OCI-LY3 (cell line): ENCODE measurements around the gene LSG1.

Experiments
- H2AFZ ChIP-seq: fragments of 200-600, 300-600 bp; shearing (Covaris generic); 2 replicates; pipeline ENCODE4 v1.6.0; 2014; ENCODE audit warnings: antibody characterized with exemption, low read depth, low read length
- H3K27ac ChIP-seq: fragments of 200-600, 300-600 bp; sonication (generic); 2 replicates; pipeline ENCODE4 v1.5.1; 2014; ENCODE audit warnings: mild to moderate bottlenecking, low read length, moderate library complexity, mixed read lengths
- H3K27me3 ChIP-seq: fragments of 200-600, 300-600 bp; sonication (generic); 2 replicates; pipeline ENCODE4 v1.6.1; 2014; ENCODE audit warnings: low read depth, low read length, mixed read lengths
- H3K36me3 ChIP-seq: fragments of 200-600, 300-600 bp; sonication (generic); replicated peaks from 2 replicates; pipeline ENCODE3; 2014; ENCODE audit warnings: low read depth, low read length, mixed read lengths
- H3K4me1 ChIP-seq: fragments of 300-600, 200-600 bp; sonication (generic); 2 replicates; pipeline ENCODE4 v1.6.1; 2014; ENCODE audit warnings: low read length, mixed read lengths
- H3K4me2 ChIP-seq: fragments of 200-600, 300-600 bp; sonication (generic); 2 replicates; pipeline ENCODE4 v1.6.1; 2014; ENCODE audit warnings: low read length, mixed read lengths
- H3K4me3 ChIP-seq: fragments of 300-600, 200-600 bp; sonication (generic); 2 replicates; pipeline ENCODE4 v1.5.1; 2014; ENCODE audit warnings: antibody characterized with exemption, mild to moderate bottlenecking, low read length, moderate library complexity
- H3K79me2 ChIP-seq: fragments of 300-600, 200-600 bp; shearing (Covaris generic); 2 replicates; pipeline ENCODE4 v1.6.1; 2014; ENCODE audit warnings: mild to moderate bottlenecking, low read length, mixed read lengths
- H3K9ac ChIP-seq: fragments of 300-600, 200-600 bp; shearing (Covaris generic); 2 replicates; pipeline ENCODE4 v1.6.0; 2014; ENCODE audit warnings: mild to moderate bottlenecking, low read length, moderate library complexity
- H3K9me3 ChIP-seq: fragments of 200-600, 300-600 bp; shearing (Covaris generic); 2 replicates; pipeline ENCODE4 v1.6.1; 2014; ENCODE audit warnings: low read length, mixed read lengths; ENCODE audit not compliant: insufficient read depth
- H4K20me1 ChIP-seq: fragments of 200-600, 300-600 bp; sonication (generic); 2 replicates; pipeline ENCODE4 v1.6.1; 2016; ENCODE audit warnings: low read length, mixed read lengths; ENCODE audit not compliant: insufficient read depth
- CTCF ChIP-seq: fragments of 200-600, 300-600 bp; sonication (generic); IDR thresholded peaks from 2 replicates; pipeline ENCODE4 v1.5.1; 2014; ENCODE audit warnings: antibody characterized with exemption, low read length, low read depth
- EZH2phosphoT487 ChIP-seq: fragments of 200-600 bp; shearing (Covaris generic); IDR thresholded peaks from 2 replicates; pipeline ENCODE4 v1.6.1; 2018; ENCODE audit warnings: antibody characterized with exemption, mixed run types, low read depth

The LSG1 gene

GRCh38 chr3:194711286-194711685 lies 39.3 kb upstream of the LSG1 start:
- Histone ChIP-seq H2AFZ (no peak overlapping the region), H3K4me1 (no peaks in the 10 kb centered on the region), H3K9me3 (no peaks in the 10 kb centered on the region), H3K4me3 (no peak overlapping the region), H4K20me1 (no peaks in the 10 kb centered on the region), H3K27ac (no peak overlapping the region), H3K4me2 (no peak overlapping the region), H3K79me2 (no peaks in the 10 kb centered on the region), H3K36me3 (no peaks in the 10 kb centered on the region), H3K27me3 (no peaks in the 10 kb centered on the region; the same call in 1 of the 2 replicates), H3K9ac (no peak overlapping the region)
- TF ChIP-seq CTCF (no peak), EZH2phosphoT487 (no peak)

- no peak for TF ChIP-seq CTCF
- TF ChIP-seq EZH2phosphoT487 = no peak
- Histone ChIP-seq H3K4me3 (no peak overlapping the region), H3K27me3 (no peaks in the 10 kb centered on the region; the same call in 1 of the 2 replicates), H3K27ac (no peak overlapping the region), H3K4me2 (no peak overlapping the region), H2AFZ (no peak overlapping the region), H3K4me1 (no peaks in the 10 kb centered on the region), H3K9ac (no peak overlapping the region), H3K79me2 (no peaks in the 10 kb centered on the region), H3K9me3 (no peaks in the 10 kb centered on the region), H4K20me1 (no peaks in the 10 kb centered on the region), H3K36me3 (no peaks in the 10 kb centered on the region)
Observed at GRCh38 chr3:194707147-194707540, 35.2 kb upstream of the LSG1 start.

GRCh38 chr3:194705761-194706160 lies 33.8 kb upstream of the LSG1 start:
- H3K27ac ChIP-seq = no peak overlapping the region
- H3K4me3 ChIP-seq = no peak overlapping the region
- peaks cover 8% of the 10 kb centered on the region; the same call in 1 of the 2 replicates for H3K27me3 ChIP-seq
- no peaks in the 10 kb centered on the region for H3K36me3 ChIP-seq
- no peaks in the 10 kb centered on the region for H3K9me3 ChIP-seq
- H3K9ac ChIP-seq = no peak overlapping the region
- H4K20me1 ChIP-seq = no peaks in the 10 kb centered on the region
- no peak overlapping the region for H2AFZ ChIP-seq
- H3K79me2 ChIP-seq = no peaks in the 10 kb centered on the region
- no peak overlapping the region for H3K4me2 ChIP-seq
- no peaks in the 10 kb centered on the region for H3K4me1 ChIP-seq
- no peak for TF ChIP-seq CTCF
- no peak for TF ChIP-seq EZH2phosphoT487

- H2AFZ ChIP-seq = no peak overlapping the region
- H3K4me1 ChIP-seq = no peaks in the 10 kb centered on the region
- no peaks in the 10 kb centered on the region for H3K9me3 ChIP-seq
- H3K4me3 ChIP-seq = no peak overlapping the region
- no peaks in the 10 kb centered on the region for H3K79me2 ChIP-seq
- no peak for TF ChIP-seq CTCF
- H3K27ac ChIP-seq = no peak overlapping the region
- H3K4me2 ChIP-seq = no peak overlapping the region
- no peaks in the 10 kb centered on the region for H4K20me1 ChIP-seq
- H3K9ac ChIP-seq = no peak overlapping the region
- H3K36me3 ChIP-seq = no peaks in the 10 kb centered on the region
- H3K27me3 ChIP-seq = peaks cover 8% of the 10 kb centered on the region; the same call in 1 of the 2 replicates
Observed at GRCh38 chr3:194705227-194705626, 33.2 kb upstream of the LSG1 start.
